ENCODE results near the gene AKAP9.
"Not testable (repeated sequence)": the region's sequence is repeated elsewhere in the genome, so short reads cannot be mapped to it uniquely, and the experiment has no call there.

AKAP9 gene

GRCh38 chr7:92143192-92143880 lies 202.7 kb downstream of the AKAP9 start:
- DNase-seq; H3K4me1 ChIP-seq (ENCODE audit: control extremely low read depth in 1 of 4, control insufficient read depth in 4 of 4, insufficient read depth in 4 of 4, low read length in 3 of 4); H3K27ac ChIP-seq (ENCODE audit: insufficient read depth in 1 of 2, low read depth in 1 of 2, low read length in 2 of 2, poor library complexity in 1 of 2, severe bottlenecking in 2 of 2); POLR2A ChIA-PET; H3K4me3 ChIP-seq (ENCODE audit: control insufficient read depth in 1 of 7, extremely low read depth in 1 of 7, insufficient read depth in 4 of 7, low read depth in 2 of 7, low read length in 6 of 7); H3K27me3 ChIP-seq (replicated peaks in 2 of 5; ENCODE audit: control insufficient read depth in 4 of 5, insufficient read depth in 5 of 5, low read length in 4 of 5); H3K9me3 ChIP-seq (ENCODE audit: control extremely low read depth in 1 of 5, control insufficient read depth in 4 of 5, insufficient read depth in 2 of 5, low read depth in 1 of 5, low read length in 4 of 5); H3K36me3 ChIP-seq (ENCODE audit: control insufficient read depth in 4 of 4, insufficient read depth in 4 of 4, low read length in 3 of 4): not testable (repeated sequence)
- WGBS (ENCODE audit: insufficient coverage) = 93% methylated on average over 41 of the region's 50 CpGs
- CTCF ChIA-PET = interaction anchor here (0.8 kb wide), 1 partner anchor 10 kb away, joined by 3 read pairs; no protein-coding TSS in a partner anchor

- Histone ChIP-seq H3K9me3 (ENCODE audit: control extremely low read depth in 1 of 5, control insufficient read depth in 4 of 5, insufficient read depth in 2 of 5, low read depth in 1 of 5, low read length in 4 of 5) (no peaks in the 10 kb centered on the region), H3K36me3 (ENCODE audit: control insufficient read depth in 4 of 4, insufficient read depth in 4 of 4, low read length in 3 of 4) (no peaks in the 10 kb centered on the region), H3K27ac (ENCODE audit: insufficient read depth in 1 of 2, low read depth in 1 of 2, low read length in 2 of 2, poor library complexity in 1 of 2, severe bottlenecking in 2 of 2) (no peak overlapping the region), H3K4me1 (ENCODE audit: control extremely low read depth in 1 of 4, control insufficient read depth in 4 of 4, insufficient read depth in 4 of 4, low read length in 3 of 4) (no peaks in the 10 kb centered on the region), H3K4me3 (ENCODE audit: control insufficient read depth in 1 of 7, extremely low read depth in 1 of 7, insufficient read depth in 4 of 7, low read depth in 2 of 7, low read length in 6 of 7) (no peak overlapping the region), H3K27me3 (replicated peaks in 2 of 5; ENCODE audit: control insufficient read depth in 4 of 5, insufficient read depth in 5 of 5, low read length in 4 of 5) (no peaks in the 10 kb centered on the region)
- ChIA-PET POLR2A (no interaction called here), CTCF (no interaction called here)
- DNase-seq = no peak
- WGBS (ENCODE audit: insufficient coverage) = 100% methylated on average over 1 of the region's 5 CpGs
Measured at GRCh38 chr7:92149736-92150239, 209.1 kb downstream of the AKAP9 start.

- H3K4me3 ChIP-seq (ENCODE audit: control insufficient read depth in 1 of 7, extremely low read depth in 1 of 7, insufficient read depth in 4 of 7, low read depth in 2 of 7, low read length in 6 of 7) = no peak overlapping the region
- no peaks in the 10 kb centered on the region for H3K36me3 ChIP-seq (ENCODE audit: control insufficient read depth in 4 of 4, insufficient read depth in 4 of 4, low read length in 3 of 4)
- H3K27me3 ChIP-seq (replicated peaks in 2 of 5; ENCODE audit: control insufficient read depth in 4 of 5, insufficient read depth in 5 of 5, low read length in 4 of 5) = no peaks in the 10 kb centered on the region
- ChIA-PET CTCF (no interaction called here), POLR2A (no interaction called here)
- no peaks in the 10 kb centered on the region for H3K9me3 ChIP-seq (ENCODE audit: control extremely low read depth in 1 of 5, control insufficient read depth in 4 of 5, insufficient read depth in 2 of 5, low read depth in 1 of 5, low read length in 4 of 5)
- H3K27ac ChIP-seq (ENCODE audit: insufficient read depth in 1 of 2, low read depth in 1 of 2, low read length in 2 of 2, poor library complexity in 1 of 2, severe bottlenecking in 2 of 2) = no peak overlapping the region
- no peak for DNase-seq
- WGBS (ENCODE audit: insufficient coverage) = no CpG with 5 or more reads among the region's 1 CpG
- no peaks in the 10 kb centered on the region for H3K4me1 ChIP-seq (ENCODE audit: control extremely low read depth in 1 of 4, control insufficient read depth in 4 of 4, insufficient read depth in 4 of 4, low read length in 3 of 4)
Measured at GRCh38 chr7:92150450-92151017, 209.9 kb downstream of the AKAP9 start.

- no peak for DNase-seq
- Histone ChIP-seq H3K4me3 (ENCODE audit: control insufficient read depth in 1 of 7, extremely low read depth in 1 of 7, insufficient read depth in 4 of 7, low read depth in 2 of 7, low read length in 6 of 7) (no peak overlapping the region), H3K9me3 (ENCODE audit: control extremely low read depth in 1 of 5, control insufficient read depth in 4 of 5, insufficient read depth in 2 of 5, low read depth in 1 of 5, low read length in 4 of 5) (no peaks in the 10 kb centered on the region), H3K36me3 (ENCODE audit: control insufficient read depth in 4 of 4, insufficient read depth in 4 of 4, low read length in 3 of 4) (no peaks in the 10 kb centered on the region), H3K27ac (ENCODE audit: insufficient read depth in 1 of 2, low read depth in 1 of 2, low read length in 2 of 2, poor library complexity in 1 of 2, severe bottlenecking in 2 of 2) (no peak overlapping the region), H3K27me3 (replicated peaks in 2 of 5; ENCODE audit: control insufficient read depth in 4 of 5, insufficient read depth in 5 of 5, low read length in 4 of 5) (no peaks in the 10 kb centered on the region), H3K4me1 (ENCODE audit: control extremely low read depth in 1 of 4, control insufficient read depth in 4 of 4, insufficient read depth in 4 of 4, low read length in 3 of 4) (no peaks in the 10 kb centered on the region)
- ChIA-PET CTCF (no interaction called here), POLR2A (no interaction called here)
- WGBS (ENCODE audit: insufficient coverage) = 100% methylated on average over 1 of the region's 1 CpG
Measured at GRCh38 chr7:92155108-92155739, 214.6 kb downstream of the AKAP9 start.

- H3K4me1 ChIP-seq (ENCODE audit: control extremely low read depth in 1 of 4, control insufficient read depth in 4 of 4, insufficient read depth in 4 of 4, low read length in 3 of 4) = no peaks in the 10 kb centered on the region
- no peaks in the 10 kb centered on the region for H3K27me3 ChIP-seq (replicated peaks in 2 of 5; ENCODE audit: control insufficient read depth in 4 of 5, insufficient read depth in 5 of 5, low read length in 4 of 5)
- no peak overlapping the region for H3K27ac ChIP-seq (ENCODE audit: insufficient read depth in 1 of 2, low read depth in 1 of 2, low read length in 2 of 2, poor library complexity in 1 of 2, severe bottlenecking in 2 of 2)
- ChIA-PET CTCF (no interaction called here), POLR2A (no interaction called here)
- no peaks in the 10 kb centered on the region for H3K36me3 ChIP-seq (ENCODE audit: control insufficient read depth in 4 of 4, insufficient read depth in 4 of 4, low read length in 3 of 4)
- H3K9me3 ChIP-seq (ENCODE audit: control extremely low read depth in 1 of 5, control insufficient read depth in 4 of 5, insufficient read depth in 2 of 5, low read depth in 1 of 5, low read length in 4 of 5) = peaks cover 0 to 1% (median 0%) of the 10 kb centered on the region in 5 experiments
- no peak overlapping the region for H3K4me3 ChIP-seq (ENCODE audit: control insufficient read depth in 1 of 7, extremely low read depth in 1 of 7, insufficient read depth in 4 of 7, low read depth in 2 of 7, low read length in 6 of 7)
- no peak for DNase-seq
Measured at GRCh38 chr7:92156990-92157389, 216.3 kb downstream of the AKAP9 start.

- Histone ChIP-seq H3K4me1 (ENCODE audit: control extremely low read depth in 1 of 4, control insufficient read depth in 4 of 4, insufficient read depth in 4 of 4, low read length in 3 of 4) (no peaks in the 10 kb centered on the region), H3K9me3 (ENCODE audit: control extremely low read depth in 1 of 5, control insufficient read depth in 4 of 5, insufficient read depth in 2 of 5, low read depth in 1 of 5, low read length in 4 of 5) (peaks cover 0 to 1% (median 0%) of the 10 kb centered on the region in 5 experiments), H3K27ac (ENCODE audit: insufficient read depth in 1 of 2, low read depth in 1 of 2, low read length in 2 of 2, poor library complexity in 1 of 2, severe bottlenecking in 2 of 2) (no peak overlapping the region), H3K36me3 (ENCODE audit: control insufficient read depth in 4 of 4, insufficient read depth in 4 of 4, low read length in 3 of 4) (no peaks in the 10 kb centered on the region), H3K27me3 (replicated peaks in 2 of 5; ENCODE audit: control insufficient read depth in 4 of 5, insufficient read depth in 5 of 5, low read length in 4 of 5) (no peaks in the 10 kb centered on the region), H3K4me3 (ENCODE audit: control insufficient read depth in 1 of 7, extremely low read depth in 1 of 7, insufficient read depth in 4 of 7, low read depth in 2 of 7, low read length in 6 of 7) (no peak overlapping the region)
- 90% methylated on average over 2 of the region's 3 CpGs for WGBS (ENCODE audit: insufficient coverage)
- CTCF ChIA-PET = no interaction called here
- no peak for DNase-seq
- POLR2A ChIA-PET = no interaction called here
Measured at GRCh38 chr7:92158660-92159575, 218.3 kb downstream of the AKAP9 start.
